Sigmoid colon (tissue), 7 donors: ENCODE data around the gene ADAMTS12. TPM values are rescaled to one million over a fixed set of nuclear protein-coding genes. Genes with fewer than 3 reads are reported as not detected.

ENCODE experiments used
- DNase-seq: peaks from one replicate; pipeline ENCODE4 v3.0.0-alpha.2; 2019
- H3K27ac ChIP-seq, 4 donors: fragments of 200-600 bp; sonication (generic); one replicate each; pipeline ENCODE4 v1.5.1; 2016 to 2019; ENCODE audit warnings: mild to moderate bottlenecking in 1 of 4
- H3K27me3 ChIP-seq, 3 donors: fragments of 200-600 bp; sonication (generic); one replicate each; pipeline ENCODE4 v1.5.1; 2019; ENCODE audit warnings: mild to moderate bottlenecking in 1 of 3
- H3K36me3 ChIP-seq, 4 donors: fragments of 200-600 bp; sonication (generic); one replicate each; pipeline ENCODE4 v1.5.1; 2016 to 2019
- H3K4me1 ChIP-seq, 4 donors: fragments of 200-600 bp; sonication (generic); one replicate each; pipeline ENCODE4 v1.5.1; 2017 to 2019
- H3K4me3 ChIP-seq, 4 donors: fragments of 200-600 bp; sonication (generic); one replicate each; pipeline ENCODE4 v1.5.1; 2017 to 2019; ENCODE audit warnings: mild to moderate bottlenecking in 2 of 4, moderate library complexity in 1 of 4
- H3K9me3 ChIP-seq, 4 donors: fragments of 200-600 bp in 3 of 4; sonication (generic) in 3 of 4; one replicate each; pipeline versions ENCODE4 v1.5.1 to v1.6.1; 2013 to 2019
- EP300 ChIP-seq, 4 donors: sonication (generic); formaldehyde crosslinking; IDR thresholded peaks; one replicate each; pipeline ENCODE4 v1.6.1; 2017; ENCODE audit warnings: antibody characterized with exemption in 4 of 4
- POLR2A ChIP-seq, 2 donors: fragments of 450-650 bp; IDR thresholded peaks; one replicate each; pipeline ENCODE4 v1.6.1; 2016; ENCODE audit warnings: antibody characterized with exemption in 2 of 2, mild to moderate bottlenecking in 2 of 2, moderate library complexity in 2 of 2
- POLR2AphosphoS5 ChIP-seq, 4 donors: sonication (generic); formaldehyde crosslinking; IDR thresholded peaks; one replicate each; pipeline ENCODE4 v1.6.1; 2017; ENCODE audit warnings: antibody characterized with exemption in 4 of 4
- WGBS, 2 donors: extraction: QIAGEN DNeasy Blood & Tissue Kit; methylation state at CpG; one replicate each; pipeline ENCODE4 v1.1.7; 2013; 5-methylcytosine and 5-hydroxymethylcytosine counted together
- intact Hi-C: fragments of 100-400 bp; cut with DNase I; formaldehyde crosslinking; loops from one replicate; pipeline ENCODE4 v1.15.1; 2023
- polyA plus RNA-seq, 3 donors: library from polyadenylated mRNA; stranded (reverse); fragments of 200-250 nt; gene quantifications; one replicate each; pipeline ENCODE4 v1.2.3, GENCODE V29; 2013
- total RNA-seq, 4 donors: library from RNA; depleted of rRNA; stranded (reverse); fragments of >200 nt; gene quantifications; one replicate each; pipeline ENCODE4 v1.1.0, GENCODE V29; 2016
- TF ChIP-seq, protein P1 (sequence below), 4 experiments: fragments of 450-650 bp in 3 of 4; fragments of 200-600 bp in 1 of 4; IDR thresholded peaks; one replicate each; pipeline ENCODE4 v1.5.1; 2016 to 2019; ENCODE audit warnings: antibody characterized with exemption in 4 of 4, mild to moderate bottlenecking in 3 of 4, moderate library complexity in 2 of 4
- donor health status: healthy with polysubstance abuse.
- donor health status: Bipolar disorder and iron deficiency.
- donor health status: healthy.

The ADAMTS12 gene
- total and polyA plus RNA-seq, 7 donors = 0.42 to 5.4 (median 2.7) TPM; not detected in 1

DNA sequence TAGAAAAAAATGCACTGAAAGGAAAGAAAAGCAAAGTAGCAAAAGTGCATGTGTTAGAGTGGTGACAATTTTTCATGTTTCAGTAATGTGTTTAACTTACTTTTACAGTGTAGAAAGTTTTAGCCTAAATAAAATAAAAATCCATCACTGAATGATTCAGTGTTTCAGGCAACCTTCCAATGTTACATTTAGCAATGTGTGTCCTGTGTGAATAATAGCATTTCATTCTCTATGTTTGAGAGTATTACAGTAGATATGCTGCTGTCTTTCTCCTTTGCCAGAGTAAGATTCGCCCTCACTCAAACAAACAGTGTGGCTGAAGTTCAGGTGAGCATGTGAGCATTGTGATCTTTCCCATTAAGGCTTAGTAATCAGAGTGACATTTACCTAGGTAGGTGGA lies 279.9 kb downstream of the ADAMTS12 start:
- intact Hi-C loops = no loop called here
- Histone ChIP-seq H3K4me1 (no peaks in the 10 kb centered on the region), H3K36me3 (no peaks in the 10 kb centered on the region), H3K9me3 (no peaks in the 10 kb centered on the region), H3K27ac (no peak overlapping the region), H3K4me3 (no peak overlapping the region), H3K27me3 (no peaks in the 10 kb centered on the region)
- WGBS, 2 donors = 69 to 77% methylated on average over 1 of the region's 1 CpG
- no peak for DNase-seq
- TF ChIP-seq POLR2A (IDR thresholded peaks at IDR 0.05) = no peak
- TF ChIP-seq, protein P1, sequence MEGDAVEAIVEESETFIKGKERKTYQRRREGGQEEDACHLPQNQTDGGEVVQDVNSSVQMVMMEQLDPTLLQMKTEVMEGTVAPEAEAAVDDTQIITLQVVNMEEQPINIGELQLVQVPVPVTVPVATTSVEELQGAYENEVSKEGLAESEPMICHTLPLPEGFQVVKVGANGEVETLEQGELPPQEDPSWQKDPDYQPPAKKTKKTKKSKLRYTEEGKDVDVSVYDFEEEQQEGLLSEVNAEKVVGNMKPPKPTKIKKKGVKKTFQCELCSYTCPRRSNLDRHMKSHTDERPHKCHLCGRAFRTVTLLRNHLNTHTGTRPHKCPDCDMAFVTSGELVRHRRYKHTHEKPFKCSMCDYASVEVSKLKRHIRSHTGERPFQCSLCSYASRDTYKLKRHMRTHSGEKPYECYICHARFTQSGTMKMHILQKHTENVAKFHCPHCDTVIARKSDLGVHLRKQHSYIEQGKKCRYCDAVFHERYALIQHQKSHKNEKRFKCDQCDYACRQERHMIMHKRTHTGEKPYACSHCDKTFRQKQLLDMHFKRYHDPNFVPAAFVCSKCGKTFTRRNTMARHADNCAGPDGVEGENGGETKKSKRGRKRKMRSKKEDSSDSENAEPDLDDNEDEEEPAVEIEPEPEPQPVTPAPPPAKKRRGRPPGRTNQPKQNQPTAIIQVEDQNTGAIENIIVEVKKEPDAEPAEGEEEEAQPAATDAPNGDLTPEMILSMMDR (IDR thresholded peaks at IDR 0.05) = no peak
- TF ChIP-seq EP300 (IDR thresholded peaks at IDR 0.05) = no peak
- no peak for TF ChIP-seq POLR2AphosphoS5 (IDR thresholded peaks at IDR 0.05)

GRCh38 chr5:33608344-33609041 lies 283.3 kb downstream of the ADAMTS12 start:
- Histone ChIP-seq H3K9me3 (no peaks in the 10 kb centered on the region), H3K4me1 (no peaks in the 10 kb centered on the region), H3K27me3 (no peaks in the 10 kb centered on the region), H3K4me3 (no peak overlapping the region), H3K36me3 (no peaks in the 10 kb centered on the region), H3K27ac (no peak overlapping the region)
- WGBS, 2 donors = 41 to 66% methylated on average over 8 of the region's 8 CpGs
- intact Hi-C loops = no loop called here
- TF ChIP-seq POLR2A (IDR thresholded peaks at IDR 0.05) (no peak), POLR2AphosphoS5 (IDR thresholded peaks at IDR 0.05) (no peak), EP300 (IDR thresholded peaks at IDR 0.05) (no peak)
- TF ChIP-seq, protein P1 (IDR thresholded peaks at IDR 0.05) = no peak
- DNase-seq = no peak

- H3K9me3 ChIP-seq = no peaks in the 10 kb centered on the region
- DNase-seq = no peak
- intact Hi-C loops = no loop called here
- no peaks in the 10 kb centered on the region for H3K4me1 ChIP-seq
- TF ChIP-seq EP300 (IDR thresholded peaks at IDR 0.05) (no peak), POLR2A (IDR thresholded peaks at IDR 0.05) (no peak), POLR2AphosphoS5 (IDR thresholded peaks at IDR 0.05) (no peak)
- TF ChIP-seq, protein P1 (IDR thresholded peaks at IDR 0.05) = no peak
- H3K36me3 ChIP-seq = no peaks in the 10 kb centered on the region
- H3K27me3 ChIP-seq = no peaks in the 10 kb centered on the region
- WGBS, 2 donors = 94% methylated on average over 2 of the region's 2 CpGs
- H3K27ac ChIP-seq = no peak overlapping the region
- no peak overlapping the region for H3K4me3 ChIP-seq
Measured at GRCh38 chr5:33604503-33604902, 287.3 kb downstream of the ADAMTS12 start.

- no peak for DNase-seq
- intact Hi-C loops = no loop called here
- TF ChIP-seq, protein P1 (IDR thresholded peaks at IDR 0.05) = no peak
- TF ChIP-seq EP300 (IDR thresholded peaks at IDR 0.05) (no peak), POLR2A (IDR thresholded peaks at IDR 0.05) (no peak), POLR2AphosphoS5 (IDR thresholded peaks at IDR 0.05) (no peak)
- H3K36me3 ChIP-seq = no peaks in the 10 kb centered on the region
- H3K4me1 ChIP-seq = no peaks in the 10 kb centered on the region
- H3K27me3 ChIP-seq = no peaks in the 10 kb centered on the region
- no peak overlapping the region for H3K27ac ChIP-seq
- no peaks in the 10 kb centered on the region for H3K9me3 ChIP-seq
- WGBS, 2 donors = 75 to 76% methylated on average over 3 of the region's 3 CpGs
- H3K4me3 ChIP-seq = no peak overlapping the region
Measured at GRCh38 chr5:33601881-33602280, 289.9 kb downstream of the ADAMTS12 start.

GRCh38 chr5:33595303-33595702 lies 296.5 kb downstream of the ADAMTS12 start:
- Histone ChIP-seq H3K36me3 (no peaks in the 10 kb centered on the region), H3K4me1 (no peaks in the 10 kb centered on the region), H3K27me3 (no peaks in the 10 kb centered on the region), H3K4me3 (no peak overlapping the region), H3K9me3 (no peaks in the 10 kb centered on the region), H3K27ac (no peak overlapping the region)
- TF ChIP-seq POLR2AphosphoS5 (IDR thresholded peaks at IDR 0.05) (no peak), EP300 (IDR thresholded peaks at IDR 0.05) (no peak), POLR2A (IDR thresholded peaks at IDR 0.05) (no peak)
- TF ChIP-seq, protein P1 (IDR thresholded peaks at IDR 0.05) = no peak
- no peak for DNase-seq
- intact Hi-C loops = no loop called here
- WGBS, 2 donors = 42 to 68% methylated on average over 4 of the region's 4 CpGs
